GM12865 (cell line): ENCODE measurements around the gene STK33.

ENCODE experiments used
- DNase-seq: peaks from one replicate; pipeline ENCODE4 v3.0.0; 2010; ENCODE audit warnings: low read depth
- H3K4me3 ChIP-seq: 2 replicates; pipeline ENCODE4 v1.5.1; 2011; ENCODE audit warnings: mild to moderate bottlenecking, low read depth, low read length, control low read depth
- TF ChIP-seq, protein P1 (sequence below): IDR thresholded peaks from 2 replicates; pipeline ENCODE4 v1.5.1; 2011; ENCODE audit warnings: low read length, control low read depth, low read depth, inconsistent platforms; ENCODE audit not compliant: insufficient read depth; ENCODE audit errors: missing control alignments

The STK33 gene

DNA sequence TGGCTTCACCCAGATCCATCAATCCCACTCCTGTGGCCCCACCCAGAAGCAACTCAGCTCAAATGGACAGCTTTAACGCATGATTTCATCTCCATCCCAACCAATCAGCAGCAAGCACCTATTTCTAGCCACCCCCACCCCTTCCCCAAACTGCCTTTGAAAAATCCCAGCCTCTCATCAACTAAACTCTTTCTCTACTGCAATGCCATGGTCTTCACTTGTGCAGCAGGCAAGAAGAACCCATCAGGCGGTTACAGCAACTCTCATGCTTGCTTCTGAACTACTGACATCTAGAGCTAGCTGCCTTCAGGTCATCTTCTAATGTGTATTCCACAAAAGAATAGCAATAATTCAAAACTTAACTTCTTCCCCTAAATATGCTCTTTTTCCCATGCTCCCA, 42.1 kb upstream of the STK33 start:
- H3K4me3 ChIP-seq = no peak overlapping the region
- no peak for DNase-seq
- TF ChIP-seq, protein P1, sequence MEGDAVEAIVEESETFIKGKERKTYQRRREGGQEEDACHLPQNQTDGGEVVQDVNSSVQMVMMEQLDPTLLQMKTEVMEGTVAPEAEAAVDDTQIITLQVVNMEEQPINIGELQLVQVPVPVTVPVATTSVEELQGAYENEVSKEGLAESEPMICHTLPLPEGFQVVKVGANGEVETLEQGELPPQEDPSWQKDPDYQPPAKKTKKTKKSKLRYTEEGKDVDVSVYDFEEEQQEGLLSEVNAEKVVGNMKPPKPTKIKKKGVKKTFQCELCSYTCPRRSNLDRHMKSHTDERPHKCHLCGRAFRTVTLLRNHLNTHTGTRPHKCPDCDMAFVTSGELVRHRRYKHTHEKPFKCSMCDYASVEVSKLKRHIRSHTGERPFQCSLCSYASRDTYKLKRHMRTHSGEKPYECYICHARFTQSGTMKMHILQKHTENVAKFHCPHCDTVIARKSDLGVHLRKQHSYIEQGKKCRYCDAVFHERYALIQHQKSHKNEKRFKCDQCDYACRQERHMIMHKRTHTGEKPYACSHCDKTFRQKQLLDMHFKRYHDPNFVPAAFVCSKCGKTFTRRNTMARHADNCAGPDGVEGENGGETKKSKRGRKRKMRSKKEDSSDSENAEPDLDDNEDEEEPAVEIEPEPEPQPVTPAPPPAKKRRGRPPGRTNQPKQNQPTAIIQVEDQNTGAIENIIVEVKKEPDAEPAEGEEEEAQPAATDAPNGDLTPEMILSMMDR = no peak

DNA sequence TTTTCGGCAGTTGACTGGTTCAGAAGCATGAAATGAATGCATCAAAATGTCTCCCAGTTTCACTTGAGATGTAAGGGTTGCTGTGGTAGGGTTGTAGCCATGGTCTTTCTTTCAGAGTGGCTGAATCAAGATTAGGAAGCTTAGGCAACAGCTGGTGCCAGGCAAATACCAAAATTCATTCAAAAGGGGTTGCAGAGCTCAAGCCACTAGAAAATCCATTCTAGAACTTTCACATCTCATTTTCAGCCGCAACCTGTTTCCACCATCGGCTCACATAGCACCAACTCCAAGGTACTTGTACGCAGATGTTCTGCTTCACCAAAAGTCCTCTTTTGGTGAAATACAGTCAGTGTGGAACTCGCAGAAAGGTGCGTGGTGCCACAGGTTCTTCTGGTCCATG, 40.5 kb upstream of the STK33 start:
- TF ChIP-seq, protein P1 = no peak
- DNase-seq = no peak
- no peak overlapping the region for H3K4me3 ChIP-seq

DNA sequence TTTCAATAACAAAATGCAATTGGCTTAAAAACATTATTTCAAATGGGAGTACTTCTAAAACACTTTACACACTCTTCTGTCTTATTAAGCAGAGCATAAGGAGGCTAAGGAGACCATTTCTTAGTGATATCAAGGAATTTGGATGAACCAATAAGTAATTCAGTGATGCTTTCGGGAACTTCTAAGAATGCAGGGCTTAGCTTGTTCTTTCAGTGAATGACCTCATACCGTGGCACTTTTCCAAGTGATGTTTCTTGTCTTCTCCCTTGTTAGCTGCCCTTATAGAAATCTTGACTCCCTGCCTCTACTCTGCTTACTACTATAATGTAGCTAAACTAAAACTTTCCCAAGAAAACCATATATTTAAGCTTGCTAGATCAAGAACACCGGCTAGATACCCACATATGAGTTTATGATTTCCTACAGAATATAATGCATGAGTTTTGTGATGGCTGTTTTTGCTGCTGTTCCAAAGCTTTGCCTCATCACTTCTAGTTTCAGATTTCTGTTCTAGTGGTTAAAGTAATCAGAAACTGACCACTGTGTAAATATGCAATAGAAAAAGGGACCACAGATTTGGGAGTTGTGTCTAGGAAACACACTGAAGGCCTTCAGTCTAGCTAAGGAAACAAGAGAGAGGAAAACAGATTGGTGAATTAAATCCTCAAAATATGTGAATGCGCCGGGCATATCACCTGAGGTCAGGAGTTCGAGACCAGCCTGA, 37.5 kb upstream of the STK33 start:
- H3K4me3 ChIP-seq = no peak overlapping the region
- no peak for DNase-seq
- TF ChIP-seq, protein P1 = no peak

DNA sequence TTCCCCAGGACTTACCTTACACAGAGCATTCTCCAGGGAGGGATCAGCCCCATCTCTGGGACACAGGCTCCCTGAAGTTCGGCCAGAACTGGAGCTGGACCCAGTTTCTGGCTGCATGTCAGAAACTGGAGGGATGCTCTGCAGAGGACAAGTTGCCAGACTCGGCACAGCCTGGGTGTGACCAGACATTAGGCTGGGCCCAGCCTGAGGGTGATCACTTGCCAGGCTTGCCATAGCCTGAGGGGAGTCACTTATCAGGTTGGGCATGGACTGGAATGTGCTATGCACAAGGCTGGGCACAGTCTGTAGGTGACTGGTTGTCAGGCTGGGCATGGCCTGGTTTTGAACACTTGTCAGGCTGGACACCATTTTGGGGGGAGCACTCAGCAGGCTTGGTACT, 30.7 kb upstream of the STK33 start:
- H3K4me3 ChIP-seq = no peak overlapping the region
- DNase-seq = no peak
- TF ChIP-seq, protein P1 = no peak

DNA sequence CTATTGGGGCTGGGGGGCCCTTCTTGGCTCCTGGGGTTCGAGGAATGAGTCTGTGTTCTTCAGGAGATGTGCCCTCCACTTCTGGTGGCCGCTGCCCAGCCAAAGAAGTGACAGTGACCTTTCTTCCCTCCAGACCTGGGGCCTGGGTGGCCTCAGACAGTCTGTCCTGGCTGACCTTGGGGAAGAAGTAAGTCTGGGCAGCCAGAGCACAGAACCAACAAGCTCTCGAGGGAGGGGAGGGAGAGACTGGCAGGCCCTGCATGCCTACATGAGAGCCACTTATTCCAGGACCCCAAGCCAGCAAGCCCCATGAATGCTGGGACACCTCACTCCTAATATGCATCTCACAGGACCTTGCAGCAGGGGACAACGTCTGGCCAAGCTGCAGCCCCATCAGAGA, 27.1 kb upstream of the STK33 start:
- DNase-seq = no peak
- TF ChIP-seq, protein P1 = no peak
- H3K4me3 ChIP-seq = no peak overlapping the region

DNA sequence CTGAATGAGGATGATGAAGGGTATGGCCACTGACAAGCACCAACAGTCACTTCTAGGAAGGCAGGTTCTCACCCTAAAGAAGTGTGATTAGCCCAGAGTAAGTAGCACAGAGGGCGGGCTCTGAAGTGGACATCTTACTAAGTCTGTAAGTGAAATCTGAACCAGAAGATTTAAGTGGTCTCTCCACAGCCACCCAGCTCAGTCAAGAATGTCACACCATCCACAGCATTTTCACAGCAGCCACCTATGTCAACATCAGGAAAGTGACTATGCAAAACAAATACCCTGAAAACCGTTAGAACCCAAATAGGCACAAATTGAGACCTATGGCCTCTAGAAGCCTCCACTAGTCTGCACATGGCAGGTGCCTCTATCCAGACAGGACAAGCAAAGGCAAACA, 23.0 kb upstream of the STK33 start:
- TF ChIP-seq, protein P1 = no peak

More for the DNA sequence above, 23.0 kb upstream of the STK33 start:
- DNase-seq = no peak
- no peak overlapping the region for H3K4me3 ChIP-seq
